NCI-H2227 (cell line): Measurements from ENCODE around the gene ARHGAP8.

Source experiments
- DNase-seq: peaks from one replicate; lab custom pipeline; 2025; ENCODE audit not compliant: unreplicated experiment; lab: John Stamatoyannopoulos, UW

Gene ARHGAP8

GRCh38 chr22:44824271-44824670 is 71.9 kb downstream of the ARHGAP8 start:
- no peak for DNase-seq

GRCh38 chr22:44825310-44826150 is 73.2 kb downstream of the ARHGAP8 start:
- DNase-seq, result no peak

- no peak for DNase-seq
These were observed 75.4 kb downstream of the ARHGAP8 start for GRCh38 chr22:44827666-44828190.

- no peak for DNase-seq
These were observed 75.8 kb downstream of the ARHGAP8 start for GRCh38 chr22:44828193-44828592.

- DNase-seq, result no peak
These were observed 79.5 kb downstream of the ARHGAP8 start for GRCh38 chr22:44831885-44832284.

GRCh38 chr22:44834065-44834464 is 81.7 kb downstream of the ARHGAP8 start:
- DNase-seq, result no peak

GRCh38 chr22:44837481-44837880 is 85.1 kb downstream of the ARHGAP8 start:
- no peak for DNase-seq

- no peak for DNase-seq
These were observed 86.1 kb downstream of the ARHGAP8 start for GRCh38 chr22:44838316-44839016.

- no peak for DNase-seq
These were observed 86.7 kb downstream of the ARHGAP8 start for GRCh38 chr22:44839061-44839460.

GRCh38 chr22:44839721-44840120 is 87.3 kb downstream of the ARHGAP8 start:
- no peak for DNase-seq

GRCh38 chr22:44840611-44841322 is 88.4 kb downstream of the ARHGAP8 start:
- no peak for DNase-seq

- DNase-seq, result no peak
These were observed 90.0 kb downstream of the ARHGAP8 start for GRCh38 chr22:44842417-44842816.

- no peak for DNase-seq
These were observed 92.8 kb downstream of the ARHGAP8 start for GRCh38 chr22:44845191-44845590.

- no peak for DNase-seq
These were observed 93.7 kb downstream of the ARHGAP8 start for GRCh38 chr22:44845796-44846720.

- DNase-seq, result no peak
These were observed 94.4 kb downstream of the ARHGAP8 start for GRCh38 chr22:44846726-44847275.

- no peak for DNase-seq
These were observed 95.0 kb downstream of the ARHGAP8 start for GRCh38 chr22:44847380-44847779.

GRCh38 chr22:44847892-44848291 is 95.5 kb downstream of the ARHGAP8 start:
- DNase-seq, result no peak

GRCh38 chr22:44848296-44848741 is 95.9 kb downstream of the ARHGAP8 start:
- DNase-seq, result no peak

- no peak for DNase-seq
These were observed 96.5 kb downstream of the ARHGAP8 start for GRCh38 chr22:44848791-44849420.

GRCh38 chr22:44850946-44851345 is 98.6 kb downstream of the ARHGAP8 start:
- no peak for DNase-seq
